Tibial nerve (tissue), 4 donors: ENCODE data around the gene WDR18. TPM values are rescaled to one million over a fixed set of nuclear protein-coding genes. Genes with fewer than 3 reads are reported as not detected.

Source experiments
- DNase-seq, 2 donors: peaks; one replicate each; pipeline ENCODE4 v3.0.0-alpha.2; 2019; ENCODE audit warnings: low spot score in 2 of 2
- H3K27ac ChIP-seq, 4 donors: fragments of 200-600 bp; sonication (generic) in 3 of 4; one replicate each; pipeline ENCODE4 v1.5.1; 2017 to 2019; ENCODE audit warnings: mild to moderate bottlenecking in 1 of 4
- H3K27me3 ChIP-seq, 2 donors: fragments of 200-600 bp; sonication (generic) in 1 of 2; one replicate each; pipeline versions ENCODE4 v1.5.1 to v1.6.0; 2017 to 2019
- H3K36me3 ChIP-seq, 3 donors: fragments of 200-600 bp; sonication (generic); one replicate each; pipeline ENCODE4 v1.5.1; 2018 to 2019
- H3K4me1 ChIP-seq, 4 donors: fragments of 200-600 bp; sonication (generic) in 3 of 4; one replicate each; pipeline ENCODE4 v1.5.1; 2017 to 2019
- H3K4me3 ChIP-seq, 4 donors: fragments of 200-600 bp; sonication (generic) in 3 of 4; one replicate each; pipeline ENCODE4 v1.5.1; 2017 to 2019; ENCODE audit warnings: mild to moderate bottlenecking in 1 of 4, moderate library complexity in 1 of 4
- H3K9me3 ChIP-seq, 4 donors: fragments of 200-600 bp; sonication (generic) in 3 of 4; one replicate each; pipeline ENCODE4 v1.5.1; 2017 to 2019
- EP300 ChIP-seq, 2 donors: sonication (generic); formaldehyde crosslinking; IDR thresholded peaks; one replicate each; pipeline ENCODE4 v1.6.1; 2017; ENCODE audit warnings: antibody characterized with exemption in 2 of 2, mild to moderate bottlenecking in 1 of 2
- POLR2A ChIP-seq, 2 donors: fragments of 450-650 bp; IDR thresholded peaks; one replicate each; pipeline ENCODE4 v1.6.1; 2017; ENCODE audit warnings: antibody characterized with exemption in 2 of 2, mild to moderate bottlenecking in 2 of 2, moderate library complexity in 2 of 2
- WGBS, 2 donors: methylation state at CpG; one replicate each; pipeline ENCODE4 v1.1.5; 2018; 5-methylcytosine and 5-hydroxymethylcytosine counted together
- total RNA-seq, 4 donors: library from RNA; depleted of rRNA; stranded (reverse); fragments of >200 nt; gene quantifications; one replicate each; pipeline ENCODE4 v1.1.0, GENCODE V29; 2016
- TF ChIP-seq, protein P1 (sequence below), 5 experiments: fragments of 200-600 bp in 3 of 5; fragments of 450-650 bp in 2 of 5; sonication (generic) in 3 of 5; IDR thresholded peaks; one replicate each; pipeline ENCODE4 v1.5.1; 2016 to 2019; ENCODE audit warnings: antibody characterized with exemption in 5 of 5, mild to moderate bottlenecking in 3 of 5, moderate library complexity in 2 of 5

WDR18 gene, protein sequence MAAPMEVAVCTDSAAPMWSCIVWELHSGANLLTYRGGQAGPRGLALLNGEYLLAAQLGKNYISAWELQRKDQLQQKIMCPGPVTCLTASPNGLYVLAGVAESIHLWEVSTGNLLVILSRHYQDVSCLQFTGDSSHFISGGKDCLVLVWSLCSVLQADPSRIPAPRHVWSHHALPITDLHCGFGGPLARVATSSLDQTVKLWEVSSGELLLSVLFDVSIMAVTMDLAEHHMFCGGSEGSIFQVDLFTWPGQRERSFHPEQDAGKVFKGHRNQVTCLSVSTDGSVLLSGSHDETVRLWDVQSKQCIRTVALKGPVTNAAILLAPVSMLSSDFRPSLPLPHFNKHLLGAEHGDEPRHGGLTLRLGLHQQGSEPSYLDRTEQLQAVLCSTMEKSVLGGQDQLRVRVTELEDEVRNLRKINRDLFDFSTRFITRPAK
- total RNA-seq = 10 to 100 TPM; 23.3 to 90.6 (median 52.8) TPM

DNA sequence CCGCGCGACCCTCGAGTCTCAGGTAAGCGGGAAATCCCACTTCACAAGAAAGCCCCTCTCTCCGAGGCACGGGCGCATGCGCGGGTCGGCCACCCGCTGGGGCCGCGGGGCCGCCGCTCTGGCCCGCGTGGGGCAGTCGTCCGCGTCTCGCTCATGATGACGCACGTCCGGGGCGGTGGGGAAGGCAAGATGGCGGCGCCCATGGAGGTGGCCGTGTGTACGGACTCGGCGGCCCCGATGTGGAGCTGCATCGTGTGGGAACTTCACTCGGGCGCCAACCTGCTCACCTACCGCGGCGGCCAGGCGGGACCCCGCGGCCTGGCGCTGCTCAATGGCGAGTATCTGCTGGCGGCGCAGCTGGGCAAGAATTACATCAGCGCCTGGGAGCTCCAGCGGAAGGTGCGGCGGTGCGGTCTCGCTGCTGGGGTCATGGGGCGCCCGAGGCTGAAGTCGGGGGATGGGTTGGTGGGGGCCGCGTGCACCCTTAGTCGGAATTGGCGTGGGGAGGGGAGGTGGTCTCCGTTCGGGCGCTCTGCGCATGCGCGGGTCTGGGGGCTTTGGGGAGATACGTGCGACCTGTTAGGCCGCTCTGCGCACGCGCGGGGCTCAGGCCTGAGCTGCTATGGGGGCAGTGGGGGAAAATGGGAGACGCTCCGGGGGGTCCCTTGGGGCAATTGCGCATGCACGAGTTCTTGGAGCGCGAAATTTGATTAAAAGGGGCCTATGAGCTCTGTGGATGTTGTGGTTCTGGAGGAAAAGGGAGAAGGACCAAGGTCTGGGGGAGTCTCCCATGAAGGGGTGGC is at the start of gene WDR18:
Gene WDR18 (plus strand): TSS at position 181 of the 803 bp plus-strand sequence. CDS start 9 bp downstream, at position 190.
- Histone ChIP-seq H3K27me3 (no peaks in the 10 kb centered on the region), H3K9me3 (no peaks in the 10 kb centered on the region), H3K36me3 (peaks cover 0 to 34% (median 0%) of the 10 kb centered on the region in 3 donors), H3K4me3 (peak within 1 kb of the TSS; percentile 80 to 95 (median 90)), H3K4me1 (peaks cover 0 to 44% (median 22%) of the 10 kb centered on the region in 4 donors), H3K27ac (peak within 1 kb of the TSS; percentile 81 to 96 (median 92))
- WGBS, 2 donors = 1% methylated on average over 24 to 71 of the region's 78 CpGs
- TF ChIP-seq POLR2A (IDR thresholded peaks at IDR 0.05) (peak; percentile 53 to 70), EP300 (IDR thresholded peaks at IDR 0.05) (peak in 1 of 2 donors; percentile 89)
- TF ChIP-seq, protein P1, sequence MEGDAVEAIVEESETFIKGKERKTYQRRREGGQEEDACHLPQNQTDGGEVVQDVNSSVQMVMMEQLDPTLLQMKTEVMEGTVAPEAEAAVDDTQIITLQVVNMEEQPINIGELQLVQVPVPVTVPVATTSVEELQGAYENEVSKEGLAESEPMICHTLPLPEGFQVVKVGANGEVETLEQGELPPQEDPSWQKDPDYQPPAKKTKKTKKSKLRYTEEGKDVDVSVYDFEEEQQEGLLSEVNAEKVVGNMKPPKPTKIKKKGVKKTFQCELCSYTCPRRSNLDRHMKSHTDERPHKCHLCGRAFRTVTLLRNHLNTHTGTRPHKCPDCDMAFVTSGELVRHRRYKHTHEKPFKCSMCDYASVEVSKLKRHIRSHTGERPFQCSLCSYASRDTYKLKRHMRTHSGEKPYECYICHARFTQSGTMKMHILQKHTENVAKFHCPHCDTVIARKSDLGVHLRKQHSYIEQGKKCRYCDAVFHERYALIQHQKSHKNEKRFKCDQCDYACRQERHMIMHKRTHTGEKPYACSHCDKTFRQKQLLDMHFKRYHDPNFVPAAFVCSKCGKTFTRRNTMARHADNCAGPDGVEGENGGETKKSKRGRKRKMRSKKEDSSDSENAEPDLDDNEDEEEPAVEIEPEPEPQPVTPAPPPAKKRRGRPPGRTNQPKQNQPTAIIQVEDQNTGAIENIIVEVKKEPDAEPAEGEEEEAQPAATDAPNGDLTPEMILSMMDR (IDR thresholded peaks at IDR 0.05) = peak in 3 of 5 experiments; percentile 35 to 68 (median 61)
- DNase-seq = peak; percentile 88 to 91

DNA sequence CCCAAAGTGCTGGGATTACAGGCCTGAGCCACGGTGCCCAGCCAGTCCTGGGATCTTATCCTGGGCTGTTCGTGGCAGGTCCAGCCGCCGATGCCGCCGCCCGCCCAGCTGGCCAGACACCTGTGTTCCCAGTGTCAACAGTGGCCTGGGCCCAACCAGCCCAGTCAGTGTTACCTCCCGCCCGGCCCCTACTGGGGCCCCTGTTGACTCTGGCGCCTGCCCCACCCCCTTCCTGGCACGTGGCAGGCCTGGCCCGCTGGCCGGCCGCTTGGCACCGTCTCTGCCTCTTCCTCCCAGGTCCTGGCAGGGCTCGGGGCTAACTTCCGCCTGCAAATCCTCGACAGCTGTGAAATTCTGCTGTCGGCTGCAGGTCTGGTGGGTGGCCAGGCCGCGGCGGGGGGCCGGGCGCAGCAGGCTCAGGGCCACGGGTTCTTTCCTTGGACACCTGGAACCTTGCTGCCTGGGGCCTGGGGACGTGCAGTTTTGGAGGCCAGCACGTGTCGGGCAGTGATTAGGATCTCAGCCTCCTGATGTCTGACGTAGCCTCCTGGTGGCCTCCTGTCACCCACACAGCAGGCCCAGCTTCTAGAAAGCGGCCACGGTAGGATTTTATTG is 49.2 kb upstream of the WDR18 start:
- peak; percentile 45 to 58 for DNase-seq
- H3K4me3 ChIP-seq = no peak overlapping the region

DNA sequence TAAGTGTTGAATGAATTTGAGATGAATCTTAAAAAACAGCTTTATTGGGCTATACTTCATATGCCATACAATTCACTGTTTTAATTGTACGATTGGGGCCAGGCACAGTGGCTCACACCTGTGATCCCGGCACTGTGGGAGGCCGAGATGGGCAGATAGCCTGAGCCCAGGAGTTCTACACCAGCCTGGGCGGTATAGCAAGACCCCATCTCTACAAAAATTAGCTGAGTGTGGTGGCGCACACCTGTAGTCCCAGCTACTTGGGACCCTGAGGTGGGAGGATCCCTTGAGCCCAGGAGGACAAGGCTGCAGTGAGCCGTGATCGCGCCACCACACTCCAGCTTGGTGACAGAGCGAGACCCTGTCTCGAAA is 48.0 kb upstream of the WDR18 start:
- no peaks in the 10 kb centered on the region for H3K27me3 ChIP-seq
- H3K4me3 ChIP-seq = no peak overlapping the region
- peaks cover 0 to under 1% (median 0%) of the 10 kb centered on the region in 3 donors for H3K36me3 ChIP-seq
- 96 to 99% methylated on average over 10 of the region's 10 CpGs for WGBS, 2 donors
- DNase-seq = no peak
- H3K9me3 ChIP-seq = no peaks in the 10 kb centered on the region
- no peak overlapping the region for H3K27ac ChIP-seq
- H3K4me1 ChIP-seq = peaks cover 0 to 58% (median 38%) of the 10 kb centered on the region in 4 donors
- TF ChIP-seq, protein P1 (IDR thresholded peaks at IDR 0.05) = no peak
- TF ChIP-seq EP300 (IDR thresholded peaks at IDR 0.05) = no peak
- TF ChIP-seq POLR2A (IDR thresholded peaks at IDR 0.05) = no peak

More for the DNA sequence above, 49.2 kb upstream of the WDR18 start:
- H3K9me3 ChIP-seq = no peaks in the 10 kb centered on the region
- H3K27me3 ChIP-seq = no peaks in the 10 kb centered on the region
- peaks cover 0 to 11% (median 0%) of the 10 kb centered on the region in 3 donors for H3K36me3 ChIP-seq
- H3K27ac ChIP-seq = peak overlapping the region in 3 of 4 donors; percentile 17 to 58 (median 55)
- WGBS, 2 donors = 26 to 27% methylated on average over 25 to 27 of the region's 31 CpGs
- TF ChIP-seq, protein P1 (IDR thresholded peaks at IDR 0.05) = peak in 1 of 5 experiments; percentile 16
- TF ChIP-seq EP300 (IDR thresholded peaks at IDR 0.05) (peak; percentile 76 to 77), POLR2A (IDR thresholded peaks at IDR 0.05) (no peak)
- peaks cover 0 to 46% (median 32%) of the 10 kb centered on the region in 4 donors for H3K4me1 ChIP-seq

DNA sequence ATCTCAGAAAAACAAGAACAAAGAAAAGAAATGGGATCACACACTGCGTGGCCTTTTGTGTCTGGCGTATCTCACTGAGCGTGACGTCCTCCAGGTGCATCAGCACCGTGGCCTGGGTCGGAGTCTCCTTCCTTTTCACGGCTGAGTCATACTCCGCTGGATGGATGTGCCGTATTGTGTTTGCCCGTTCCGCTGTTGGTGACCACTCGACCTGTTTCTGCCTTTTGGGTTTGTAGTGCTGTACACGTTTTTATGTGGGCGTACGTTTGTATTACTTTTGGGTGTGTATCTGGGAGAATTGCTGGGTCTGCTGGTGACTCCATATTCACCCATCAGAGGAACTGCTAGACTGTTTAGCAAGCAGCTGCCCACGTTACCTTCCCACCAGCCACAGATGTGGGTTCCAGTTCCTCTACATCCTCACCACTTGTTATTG is 46.9 kb upstream of the WDR18 start:
- H3K36me3 ChIP-seq = no peaks in the 10 kb centered on the region
- H3K27me3 ChIP-seq = no peaks in the 10 kb centered on the region
- peaks cover 0 to 64% (median 45%) of the 10 kb centered on the region in 4 donors for H3K4me1 ChIP-seq
- no peak for DNase-seq
- no peak overlapping the region for H3K27ac ChIP-seq
- no peaks in the 10 kb centered on the region for H3K9me3 ChIP-seq
- 86 to 90% methylated on average over 16 of the region's 16 CpGs for WGBS, 2 donors
- no peak for TF ChIP-seq POLR2A (IDR thresholded peaks at IDR 0.05)
- TF ChIP-seq, protein P1 (IDR thresholded peaks at IDR 0.05) = no peak
- no peak for TF ChIP-seq EP300 (IDR thresholded peaks at IDR 0.05)
- H3K4me3 ChIP-seq = no peak overlapping the region
